Prostate gland (tissue), 2 donors: ENCODE measurements around the gene ASGR1.

ENCODE experiments used
- POLR2A ChIP-seq: fragments of 450-650 bp; IDR thresholded peaks from one replicate; pipeline ENCODE4 v1.6.1; 2016; ENCODE audit warnings: antibody characterized with exemption, mild to moderate bottlenecking
- POLR2AphosphoS5 ChIP-seq: sonication (generic); formaldehyde crosslinking; IDR thresholded peaks from one replicate; pipeline ENCODE4 v1.6.1; 2017; ENCODE audit warnings: antibody characterized with exemption
- TF ChIP-seq, protein P1 (sequence below), 4 experiments: fragments of 200-600 bp in 2 of 4; fragments of 450-650 bp in 2 of 4; sonication (generic) in 2 of 4; IDR thresholded peaks; 1 replicate in 3 of 4; 2 replicates in 1 of 4; pipeline ENCODE4 v1.5.1; 2016 to 2019; ENCODE audit warnings: antibody characterized with exemption in 4 of 4, mild to moderate bottlenecking in 2 of 4, moderate library complexity in 2 of 4

DNA sequence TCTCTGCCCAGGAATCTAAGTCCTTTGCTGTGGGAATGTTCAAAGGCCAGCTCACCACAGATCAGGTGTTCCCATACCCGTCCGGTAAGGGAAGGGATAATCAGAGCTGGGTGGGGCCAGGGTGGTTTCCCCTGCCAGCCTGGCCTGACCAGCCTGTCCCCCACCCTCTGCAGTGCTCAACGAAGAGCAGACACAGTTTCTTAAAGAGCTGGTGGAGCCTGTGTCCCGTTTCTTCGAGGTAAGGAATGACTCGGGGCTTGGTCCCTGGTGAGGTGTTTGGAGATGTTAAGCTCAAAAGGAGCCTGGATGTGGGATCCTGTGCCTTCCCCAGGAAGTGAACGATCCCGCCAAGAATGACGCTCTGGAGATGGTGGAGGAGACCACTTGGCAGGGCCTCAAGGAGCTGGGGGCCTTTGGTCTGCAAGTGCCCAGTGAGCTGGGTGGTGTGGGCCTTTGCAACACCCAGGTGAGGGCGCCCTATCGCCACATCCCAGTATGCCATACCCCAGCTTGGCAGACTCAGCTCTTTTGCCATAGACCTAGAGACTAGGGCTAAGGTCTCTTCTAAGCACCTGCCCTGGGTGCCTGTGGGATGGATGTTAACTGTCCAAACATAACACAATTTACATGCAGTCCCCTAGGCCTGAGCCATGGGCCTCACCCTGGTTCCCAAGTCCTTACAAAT lies 41.6 kb upstream of the ASGR1 start:
- TF ChIP-seq, protein P1, sequence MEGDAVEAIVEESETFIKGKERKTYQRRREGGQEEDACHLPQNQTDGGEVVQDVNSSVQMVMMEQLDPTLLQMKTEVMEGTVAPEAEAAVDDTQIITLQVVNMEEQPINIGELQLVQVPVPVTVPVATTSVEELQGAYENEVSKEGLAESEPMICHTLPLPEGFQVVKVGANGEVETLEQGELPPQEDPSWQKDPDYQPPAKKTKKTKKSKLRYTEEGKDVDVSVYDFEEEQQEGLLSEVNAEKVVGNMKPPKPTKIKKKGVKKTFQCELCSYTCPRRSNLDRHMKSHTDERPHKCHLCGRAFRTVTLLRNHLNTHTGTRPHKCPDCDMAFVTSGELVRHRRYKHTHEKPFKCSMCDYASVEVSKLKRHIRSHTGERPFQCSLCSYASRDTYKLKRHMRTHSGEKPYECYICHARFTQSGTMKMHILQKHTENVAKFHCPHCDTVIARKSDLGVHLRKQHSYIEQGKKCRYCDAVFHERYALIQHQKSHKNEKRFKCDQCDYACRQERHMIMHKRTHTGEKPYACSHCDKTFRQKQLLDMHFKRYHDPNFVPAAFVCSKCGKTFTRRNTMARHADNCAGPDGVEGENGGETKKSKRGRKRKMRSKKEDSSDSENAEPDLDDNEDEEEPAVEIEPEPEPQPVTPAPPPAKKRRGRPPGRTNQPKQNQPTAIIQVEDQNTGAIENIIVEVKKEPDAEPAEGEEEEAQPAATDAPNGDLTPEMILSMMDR (IDR thresholded peaks at IDR 0.05), result peak in 3 of 4 experiments; percentile 32 to 60 (median 51)
- TF ChIP-seq POLR2A (no peak), POLR2AphosphoS5 (peak; percentile 40)
